Left ventricle myocardium superior (tissue), 1 donor: ENCODE results near the gene TRPC3. TPM values are rescaled to one million over a fixed set of nuclear protein-coding genes. Genes with fewer than 3 reads are reported as not detected.
"Not testable (repeated sequence)": the region's sequence is repeated elsewhere in the genome, so short reads cannot be mapped to it uniquely, and the experiment has no call there.

Experiments used
- ATAC-seq: fragments of 200-7000 bp; cut with Tn5 transposase; one replicate; pipeline ENCODE4 v1.9.1; 2020; ENCODE audit warnings: mild to moderate bottlenecking, moderate library complexity
- DNase-seq: peaks from one replicate; pipeline ENCODE4 v3.0.0-alpha.2; 2020
- intact Hi-C: fragments of 100-400 bp; cut with micrococcal nuclease; formaldehyde crosslinking; loops from one replicate; pipeline ENCODE4 v1.11.0; 2022
- total RNA-seq: library from RNA; stranded (reverse); fragmentation: NEBNext Ultra II Directional; extraction: Animal tissue kit (Norgen Biotek cat#: 25700); gene quantifications from one replicate; pipeline ENCODE4 v1.2.1, GENCODE V29; 2021
- donor health status: DM: no; HTN: yes; CAD: no; lungs with severe emphysema.

Gene TRPC3
- total RNA-seq, 1 donor from 2014 or later, result 0.25 TPM

- intact Hi-C loops, result no loop called here
- ATAC-seq (peak; percentile 56), DNase-seq (peak; percentile 35)
Observed at GRCh38 chr4:121950680-121951520, 960 bp downstream of the TRPC3 start.

GRCh38 chr4:121950212-121950679 is 1.6 kb downstream of the TRPC3 start:
- ATAC-seq (peak; percentile 97), DNase-seq (peak; percentile 89)
- intact Hi-C loops, result no loop called here

- ATAC-seq (no peak), DNase-seq (no peak)
- intact Hi-C loops, result no loop called here
Observed at GRCh38 chr4:121946644-121947043, 5.2 kb downstream of the TRPC3 start.

- ATAC-seq (no peak), DNase-seq (no peak)
- intact Hi-C loops, result no loop called here
Observed at GRCh38 chr4:121943941-121944340, 7.9 kb downstream of the TRPC3 start.

- peak; percentile 20 for DNase-seq
- ATAC-seq, result peak; percentile 68
- intact Hi-C loops, result no loop called here
Observed at GRCh38 chr4:121939690-121940089, 12.2 kb downstream of the TRPC3 start.

- intact Hi-C loops, result no loop called here
- ATAC-seq (no peak), DNase-seq (no peak)
Observed at GRCh38 chr4:121938282-121939092, 13.4 kb downstream of the TRPC3 start.

GRCh38 chr4:121936101-121936500 is 15.8 kb downstream of the TRPC3 start:
- intact Hi-C loops, result no loop called here
- DNase-seq, result no peak
- no peak for ATAC-seq

- intact Hi-C loops, result no loop called here
- ATAC-seq (no peak), DNase-seq (no peak)
Observed at GRCh38 chr4:121934635-121935034, 17.2 kb downstream of the TRPC3 start.

- DNase-seq, result peak; percentile 21
- no peak for ATAC-seq
- intact Hi-C loops, result no loop called here
Observed at GRCh38 chr4:121932212-121932974, 19.5 kb downstream of the TRPC3 start.

- DNase-seq, result no peak
- intact Hi-C loops, result no loop called here
- no peak for ATAC-seq
Observed at GRCh38 chr4:121930304-121930703, 21.6 kb downstream of the TRPC3 start.

GRCh38 chr4:121927948-121928347 is 23.9 kb downstream of the TRPC3 start:
- DNase-seq (no peak), ATAC-seq (no peak)
- intact Hi-C loops, result no loop called here

- ATAC-seq, DNase-seq, intact Hi-C loops: not testable (repeated sequence)
Observed at GRCh38 chr4:121926490-121926889, 25.4 kb downstream of the TRPC3 start.

GRCh38 chr4:121923306-121923705 is 28.6 kb downstream of the TRPC3 start:
- intact Hi-C loops, result no loop called here
- no peak for ATAC-seq
- DNase-seq, result no peak

GRCh38 chr4:121913667-121914066 is 38.2 kb downstream of the TRPC3 start:
- intact Hi-C loops, result no loop called here
- DNase-seq (no peak), ATAC-seq (no peak)

GRCh38 chr4:121908346-121908745 is 43.5 kb downstream of the TRPC3 start:
- intact Hi-C loops, result no loop called here
- no peak for DNase-seq

GRCh38 chr4:121900132-121900983 is 51.5 kb downstream of the TRPC3 start:
- intact Hi-C loops, result no loop called here
- DNase-seq (no peak), ATAC-seq (peak; percentile 59)

More at GRCh38 chr4:121908346-121908745, 43.5 kb downstream of the TRPC3 start:
- no peak for ATAC-seq

- intact Hi-C loops, result no loop called here
- ATAC-seq, result no peak
- DNase-seq, result no peak
Observed at GRCh38 chr4:121898150-121898549, 53.7 kb downstream of the TRPC3 start.

- no peak for ATAC-seq
- intact Hi-C loops, result no loop called here
- DNase-seq, result no peak
Observed at GRCh38 chr4:121888134-121888533, 63.7 kb downstream of the TRPC3 start.

- ATAC-seq, result no peak
Observed at GRCh38 chr4:121885115-121885514, 66.7 kb downstream of the TRPC3 start.

More at GRCh38 chr4:121885115-121885514, 66.7 kb downstream of the TRPC3 start:
- no peak for DNase-seq
- intact Hi-C loops, result no loop called here
